ENCODE measurements around the gene RGS12.

- TF ChIP-seq CTCF (conservative IDR thresholded peaks at IDR 0.05 in 1 of 2, IDR thresholded peaks at IDR 0.05 in 1 of 2; ENCODE audit: extremely low read depth in 1 of 2, insufficient read depth in 1 of 2, low read depth in 1 of 2, low read length in 2 of 2) (no peak), EZH2 (IDR thresholded peaks at IDR 0.05; ENCODE audit: borderline replicate concordance, low read length) (no peak)
Observed at GRCh38 chr4:3316146-3316545, 23.3 kb downstream of the RGS12 start.

Measured in mammary epithelial cell (primary cell).